ENCODE measurements around the gene BCKDK. TPM values are rescaled to one million over a fixed set of nuclear protein-coding genes. Genes with fewer than 3 reads are reported as not detected.

Gene BCKDK
- total RNA-seq, 1 experiment from 2014 or later: 58.3 TPM

DNA sequence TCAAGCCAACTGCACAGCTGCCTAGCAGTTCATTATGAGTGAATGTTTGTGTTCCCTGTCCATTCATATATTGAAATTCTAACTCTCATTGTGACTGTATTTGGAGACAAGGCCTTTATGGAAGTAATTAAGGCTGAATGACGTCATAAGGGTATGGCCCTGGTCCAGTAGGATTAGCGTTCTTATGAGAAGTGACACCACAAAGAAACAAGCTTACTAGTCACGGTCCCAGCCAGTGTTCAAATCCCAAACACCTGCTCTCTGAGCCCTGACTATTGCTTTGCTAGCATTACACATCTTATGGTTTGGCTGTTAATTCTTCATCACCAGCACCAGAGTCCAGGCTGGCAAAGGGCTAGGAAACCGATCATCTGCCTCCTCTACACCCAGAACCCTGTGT, 36.3 kb upstream of the BCKDK start:
- H3K4me1 Mint-ChIP-seq: peaks cover 19% of the 10 kb centered on the region
- H3K36me3 Mint-ChIP-seq: no peaks in the 10 kb centered on the region; the same call in 1 of the 2 replicates
- POLR2A ChIA-PET: no interaction called here
- TF ChIP-seq TP53 (CRISPR knock-in tag; IDR thresholded peaks at IDR 0.05) (no peak), GABPB1 (CRISPR knock-in tag; IDR thresholded peaks at IDR 0.05) (no peak), EMX1 (CRISPR knock-in tag; IDR thresholded peaks at IDR 0.05) (no peak), ATF1 (CRISPR knock-in tag; IDR thresholded peaks at IDR 0.05) (no peak), HMGA2 (CRISPR knock-in tag; IDR thresholded peaks at IDR 0.05) (no peak), GRHL2 (CRISPR knock-in tag; IDR thresholded peaks at IDR 0.05; ENCODE audit: insufficient replicate concordance, severe bottlenecking) (no peak), ZBTB21 (CRISPR knock-in tag; IDR thresholded peaks at IDR 0.05; ENCODE audit: borderline replicate concordance) (no peak), CBFB (CRISPR knock-in tag; IDR thresholded peaks at IDR 0.05; ENCODE audit: low read depth) (no peak), CREB1 (CRISPR knock-in tag; IDR thresholded peaks at IDR 0.05) (no peak), NR1H2 (CRISPR knock-in tag; IDR thresholded peaks at IDR 0.05) (no peak), ZNF232 (CRISPR knock-in tag; IDR thresholded peaks at IDR 0.05) (no peak)
- TF ChIP-seq, protein P1, sequence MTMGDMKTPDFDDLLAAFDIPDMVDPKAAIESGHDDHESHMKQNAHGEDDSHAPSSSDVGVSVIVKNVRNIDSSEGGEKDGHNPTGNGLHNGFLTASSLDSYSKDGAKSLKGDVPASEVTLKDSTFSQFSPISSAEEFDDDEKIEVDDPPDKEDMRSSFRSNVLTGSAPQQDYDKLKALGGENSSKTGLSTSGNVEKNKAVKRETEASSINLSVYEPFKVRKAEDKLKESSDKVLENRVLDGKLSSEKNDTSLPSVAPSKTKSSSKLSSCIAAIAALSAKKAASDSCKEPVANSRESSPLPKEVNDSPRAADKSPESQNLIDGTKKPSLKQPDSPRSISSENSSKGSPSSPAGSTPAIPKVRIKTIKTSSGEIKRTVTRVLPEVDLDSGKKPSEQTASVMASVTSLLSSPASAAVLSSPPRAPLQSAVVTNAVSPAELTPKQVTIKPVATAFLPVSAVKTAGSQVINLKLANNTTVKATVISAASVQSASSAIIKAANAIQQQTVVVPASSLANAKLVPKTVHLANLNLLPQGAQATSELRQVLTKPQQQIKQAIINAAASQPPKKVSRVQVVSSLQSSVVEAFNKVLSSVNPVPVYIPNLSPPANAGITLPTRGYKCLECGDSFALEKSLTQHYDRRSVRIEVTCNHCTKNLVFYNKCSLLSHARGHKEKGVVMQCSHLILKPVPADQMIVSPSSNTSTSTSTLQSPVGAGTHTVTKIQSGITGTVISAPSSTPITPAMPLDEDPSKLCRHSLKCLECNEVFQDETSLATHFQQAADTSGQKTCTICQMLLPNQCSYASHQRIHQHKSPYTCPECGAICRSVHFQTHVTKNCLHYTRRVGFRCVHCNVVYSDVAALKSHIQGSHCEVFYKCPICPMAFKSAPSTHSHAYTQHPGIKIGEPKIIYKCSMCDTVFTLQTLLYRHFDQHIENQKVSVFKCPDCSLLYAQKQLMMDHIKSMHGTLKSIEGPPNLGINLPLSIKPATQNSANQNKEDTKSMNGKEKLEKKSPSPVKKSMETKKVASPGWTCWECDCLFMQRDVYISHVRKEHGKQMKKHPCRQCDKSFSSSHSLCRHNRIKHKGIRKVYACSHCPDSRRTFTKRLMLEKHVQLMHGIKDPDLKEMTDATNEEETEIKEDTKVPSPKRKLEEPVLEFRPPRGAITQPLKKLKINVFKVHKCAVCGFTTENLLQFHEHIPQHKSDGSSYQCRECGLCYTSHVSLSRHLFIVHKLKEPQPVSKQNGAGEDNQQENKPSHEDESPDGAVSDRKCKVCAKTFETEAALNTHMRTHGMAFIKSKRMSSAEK (CRISPR knock-in tag; IDR thresholded peaks at IDR 0.05; ENCODE audit: borderline replicate concordance): no peak
- TF ChIP-seq, protein P2, sequence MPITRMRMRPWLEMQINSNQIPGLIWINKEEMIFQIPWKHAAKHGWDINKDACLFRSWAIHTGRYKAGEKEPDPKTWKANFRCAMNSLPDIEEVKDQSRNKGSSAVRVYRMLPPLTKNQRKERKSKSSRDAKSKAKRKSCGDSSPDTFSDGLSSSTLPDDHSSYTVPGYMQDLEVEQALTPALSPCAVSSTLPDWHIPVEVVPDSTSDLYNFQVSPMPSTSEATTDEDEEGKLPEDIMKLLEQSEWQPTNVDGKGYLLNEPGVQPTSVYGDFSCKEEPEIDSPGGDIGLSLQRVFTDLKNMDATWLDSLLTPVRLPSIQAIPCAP (CRISPR knock-in tag; IDR thresholded peaks at IDR 0.05): no peak
- TF ChIP-seq, protein P3, sequence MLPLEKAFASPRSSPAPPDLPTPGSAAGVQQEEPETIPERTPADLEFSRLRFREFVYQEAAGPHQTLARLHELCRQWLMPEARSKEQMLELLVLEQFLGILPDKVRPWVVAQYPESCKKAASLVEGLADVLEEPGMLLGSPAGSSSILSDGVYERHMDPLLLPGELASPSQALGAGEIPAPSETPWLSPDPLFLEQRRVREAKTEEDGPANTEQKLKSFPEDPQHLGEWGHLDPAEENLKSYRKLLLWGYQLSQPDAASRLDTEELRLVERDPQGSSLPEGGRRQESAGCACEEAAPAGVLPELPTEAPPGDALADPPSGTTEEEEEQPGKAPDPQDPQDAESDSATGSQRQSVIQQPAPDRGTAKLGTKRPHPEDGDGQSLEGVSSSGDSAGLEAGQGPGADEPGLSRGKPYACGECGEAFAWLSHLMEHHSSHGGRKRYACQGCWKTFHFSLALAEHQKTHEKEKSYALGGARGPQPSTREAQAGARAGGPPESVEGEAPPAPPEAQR (CRISPR knock-in tag; IDR thresholded peaks at IDR 0.05): no peak
- TF ChIP-seq, protein P4, sequence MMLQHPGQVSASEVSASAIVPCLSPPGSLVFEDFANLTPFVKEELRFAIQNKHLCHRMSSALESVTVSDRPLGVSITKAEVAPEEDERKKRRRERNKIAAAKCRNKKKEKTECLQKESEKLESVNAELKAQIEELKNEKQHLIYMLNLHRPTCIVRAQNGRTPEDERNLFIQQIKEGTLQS (CRISPR knock-in tag; conservative IDR thresholded peaks at IDR 0.05): no peak
- TF ChIP-seq, protein P5, sequence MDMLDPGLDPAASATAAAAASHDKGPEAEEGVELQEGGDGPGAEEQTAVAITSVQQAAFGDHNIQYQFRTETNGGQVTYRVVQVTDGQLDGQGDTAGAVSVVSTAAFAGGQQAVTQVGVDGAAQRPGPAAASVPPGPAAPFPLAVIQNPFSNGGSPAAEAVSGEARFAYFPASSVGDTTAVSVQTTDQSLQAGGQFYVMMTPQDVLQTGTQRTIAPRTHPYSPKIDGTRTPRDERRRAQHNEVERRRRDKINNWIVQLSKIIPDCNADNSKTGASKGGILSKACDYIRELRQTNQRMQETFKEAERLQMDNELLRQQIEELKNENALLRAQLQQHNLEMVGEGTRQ (CRISPR knock-in tag; IDR thresholded peaks at IDR 0.05): no peak
- TF ChIP-seq, protein P6, sequence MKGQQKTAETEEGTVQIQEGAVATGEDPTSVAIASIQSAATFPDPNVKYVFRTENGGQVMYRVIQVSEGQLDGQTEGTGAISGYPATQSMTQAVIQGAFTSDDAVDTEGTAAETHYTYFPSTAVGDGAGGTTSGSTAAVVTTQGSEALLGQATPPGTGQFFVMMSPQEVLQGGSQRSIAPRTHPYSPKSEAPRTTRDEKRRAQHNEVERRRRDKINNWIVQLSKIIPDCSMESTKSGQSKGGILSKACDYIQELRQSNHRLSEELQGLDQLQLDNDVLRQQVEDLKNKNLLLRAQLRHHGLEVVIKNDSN (CRISPR knock-in tag; IDR thresholded peaks at IDR 0.05): no peak
- H3K27me3 Mint-ChIP-seq (ENCODE audit: low read depth): no peaks in the 10 kb centered on the region
- CTCF ChIA-PET: interaction anchor here (0.5 to 2.0 kb wide), 3 partner anchors 30 to 87 kb away, joined by 3 to 6 read pairs (median 5); partner anchors contain the start of gene HSD3B7
- no peak for DNase-seq (ENCODE audit: low spot score)
- H3K27ac Mint-ChIP-seq: peak overlapping the region; percentile 89; the same call in 1 of the 2 replicates
- H3K4me3 Mint-ChIP-seq: peak overlapping the region; percentile 99
- no peaks in the 10 kb centered on the region for H3K9me3 Mint-ChIP-seq
- ATAC-seq: no peak

Measured in WTC11 (cell line).